CD4-positive, alpha-beta T cell treated with Interleukin-15 for 4 hours (primary cell): Measurements from ENCODE around the gene GPR173.

Experiments
- DNase-seq: peaks from one replicate; pipeline ENCODE4 v3.0.0-alpha.2; 2020; ENCODE audit warnings: low spot score

GPR173 gene

GRCh38 chrX:53048169-53049126 is at the start of gene GPR173:
Gene GPR173, plus strand, starts transcription at chrX:53048789. Its CDS starts 27,833 bp downstream, at chrX:53076622.
- no peak for DNase-seq

- DNase-seq: no peak
These were observed 48.0 kb upstream of the GPR173 start for GRCh38 chrX:53000447-53001135.

GRCh38 chrX:53001958-53002357 is 46.6 kb upstream of the GPR173 start:
- DNase-seq: no peak

DNA sequence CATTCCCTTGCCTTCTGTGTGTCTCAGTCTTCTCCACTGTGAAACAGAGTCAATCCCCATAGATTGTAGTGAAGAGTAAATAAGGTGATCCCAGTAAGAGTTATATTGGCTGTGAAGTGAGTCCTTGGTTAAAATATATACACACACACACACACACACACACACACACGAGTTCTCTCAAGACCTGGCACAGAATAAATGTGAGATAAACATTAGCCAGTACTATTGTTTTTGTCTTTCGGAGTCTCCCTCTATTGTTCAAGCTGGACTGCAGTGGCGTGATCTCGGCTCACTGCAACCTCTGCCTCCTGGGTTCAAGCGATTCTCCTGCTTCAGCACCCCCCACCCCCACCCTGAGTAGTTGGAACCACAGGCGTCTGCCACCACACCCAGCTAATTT is 45.5 kb upstream of the GPR173 start:
- DNase-seq: no peak

- DNase-seq: no peak
These were observed 44.6 kb upstream of the GPR173 start for GRCh38 chrX:53004038-53004437.

DNA sequence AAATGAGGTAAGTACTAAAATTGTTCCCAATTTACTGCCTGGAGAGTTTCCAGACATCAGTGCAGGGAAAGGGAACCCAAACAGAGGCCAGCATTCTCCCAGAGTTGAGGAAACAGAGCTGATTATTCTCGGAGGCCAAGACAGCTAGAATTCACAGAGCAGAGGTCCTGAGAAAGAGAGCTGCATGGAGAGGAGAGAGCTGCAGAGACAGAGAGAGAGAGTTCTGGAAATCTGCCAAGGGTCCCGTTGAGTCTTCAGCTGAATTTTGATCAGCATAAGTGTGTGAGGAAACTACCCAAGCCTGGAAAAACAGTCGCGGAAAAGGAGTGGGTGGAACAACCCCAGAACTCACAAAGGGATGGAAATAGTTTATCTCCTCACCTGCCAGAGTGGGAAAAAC is 43.8 kb upstream of the GPR173 start:
- no peak for DNase-seq

- DNase-seq: no peak
These were observed 43.3 kb upstream of the GPR173 start for GRCh38 chrX:53005327-53005726.

- no peak for DNase-seq
These were observed 39.6 kb upstream of the GPR173 start for GRCh38 chrX:53009032-53009431.

GRCh38 chrX:53013291-53013690 is 35.3 kb upstream of the GPR173 start:
- no peak for DNase-seq

DNA sequence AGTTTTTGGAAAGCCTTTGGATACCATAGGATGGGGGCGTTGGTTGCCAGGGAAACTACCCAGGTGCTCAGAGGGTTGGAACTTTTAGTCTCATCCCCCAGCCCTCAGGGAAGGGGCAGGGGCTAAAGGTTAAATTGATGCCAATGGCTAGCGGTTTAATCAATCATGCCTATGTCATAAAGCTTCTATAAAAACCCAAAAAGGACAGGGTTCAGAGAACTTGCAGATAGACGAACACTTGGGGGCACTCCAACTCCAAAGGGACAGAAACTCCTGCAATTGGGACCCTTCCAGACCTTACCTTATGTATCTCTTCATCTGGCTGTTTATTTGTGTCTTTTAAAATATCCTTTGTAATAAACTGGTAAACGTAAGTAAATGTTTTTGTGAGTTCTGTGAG is 30.0 kb upstream of the GPR173 start:
- DNase-seq: no peak

- no peak for DNase-seq
These were observed 26.2 kb upstream of the GPR173 start for GRCh38 chrX:53022381-53022780.

GRCh38 chrX:53028678-53029077 is 19.9 kb upstream of the GPR173 start:
- no peak for DNase-seq

DNA sequence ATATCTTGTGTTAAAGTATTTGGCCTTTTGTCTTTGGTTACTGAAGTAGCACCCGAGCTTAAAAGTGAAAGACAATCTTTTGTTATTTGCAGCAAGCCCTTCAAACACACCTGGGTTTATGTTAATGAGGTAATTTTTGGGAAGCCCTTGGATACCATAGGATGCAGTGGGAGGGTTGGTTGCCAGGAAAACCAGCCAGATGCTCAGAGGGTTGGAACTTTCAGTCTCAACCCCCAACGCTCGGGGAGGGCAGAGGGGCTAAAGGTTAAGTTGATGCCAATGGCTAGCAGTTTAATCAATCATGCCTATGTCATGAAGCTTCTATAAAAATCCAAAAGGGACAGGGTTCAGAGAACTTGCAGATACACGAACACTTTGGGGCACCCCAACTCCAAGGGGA is 17.2 kb upstream of the GPR173 start:
- DNase-seq: no peak

DNA sequence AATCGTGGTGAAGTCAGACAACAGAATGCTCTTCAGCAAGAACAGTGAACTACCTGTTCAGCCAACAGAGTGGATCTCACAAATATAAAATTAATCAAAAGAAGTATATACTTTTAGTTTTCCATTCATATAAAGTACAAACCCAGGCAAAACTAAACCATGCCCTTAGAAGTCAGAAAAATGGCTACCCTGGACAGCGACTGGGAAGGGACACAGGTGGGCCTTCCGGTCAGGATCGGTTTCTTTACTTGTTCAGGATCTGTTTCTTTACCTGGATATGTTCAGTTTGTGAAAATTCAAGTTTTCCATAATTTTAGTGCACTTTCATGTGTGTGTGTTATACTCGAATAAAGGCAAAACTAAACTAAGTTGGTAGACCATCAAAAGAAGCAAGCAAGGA is 12.4 kb upstream of the GPR173 start:
- no peak for DNase-seq

DNA sequence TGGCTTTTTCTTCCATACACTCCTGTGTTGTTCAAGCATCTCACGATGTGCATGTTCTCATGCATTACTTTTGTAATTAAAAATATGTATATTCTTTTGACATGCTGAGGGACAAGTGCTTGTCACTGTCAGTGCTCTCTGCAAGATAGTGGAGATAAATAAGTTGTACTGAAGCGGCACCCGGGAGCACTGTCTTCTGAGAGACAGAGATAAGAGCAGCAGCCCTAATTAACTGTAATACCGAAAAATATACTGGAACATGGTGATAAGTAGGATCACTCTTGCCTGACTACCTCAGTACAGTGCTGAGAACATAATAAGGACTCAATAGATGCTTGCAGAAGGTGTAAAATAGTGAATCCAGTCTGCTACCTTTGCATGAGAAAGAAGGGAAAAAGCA is 9.4 kb upstream of the GPR173 start:
- DNase-seq: no peak

DNA sequence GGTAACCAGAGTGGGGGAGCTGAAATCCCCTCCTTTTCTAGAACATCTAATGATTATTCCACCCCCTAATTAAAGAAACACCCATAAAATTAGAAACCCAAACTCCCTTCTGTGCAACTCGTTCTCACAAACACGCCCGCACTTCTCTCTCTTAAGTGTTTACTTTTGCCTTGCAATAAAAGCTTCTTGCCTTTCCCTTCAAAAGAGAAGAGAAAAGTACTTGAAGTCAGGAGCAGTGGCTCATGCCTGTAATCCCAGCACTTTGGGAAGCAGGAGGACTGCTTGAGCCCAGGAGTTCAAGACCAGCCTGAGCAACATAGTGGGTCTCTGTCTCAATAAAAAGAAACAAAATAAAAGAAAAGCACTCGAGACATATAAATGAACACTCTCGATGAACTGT is 3.6 kb upstream of the GPR173 start:
- DNase-seq: no peak

DNA sequence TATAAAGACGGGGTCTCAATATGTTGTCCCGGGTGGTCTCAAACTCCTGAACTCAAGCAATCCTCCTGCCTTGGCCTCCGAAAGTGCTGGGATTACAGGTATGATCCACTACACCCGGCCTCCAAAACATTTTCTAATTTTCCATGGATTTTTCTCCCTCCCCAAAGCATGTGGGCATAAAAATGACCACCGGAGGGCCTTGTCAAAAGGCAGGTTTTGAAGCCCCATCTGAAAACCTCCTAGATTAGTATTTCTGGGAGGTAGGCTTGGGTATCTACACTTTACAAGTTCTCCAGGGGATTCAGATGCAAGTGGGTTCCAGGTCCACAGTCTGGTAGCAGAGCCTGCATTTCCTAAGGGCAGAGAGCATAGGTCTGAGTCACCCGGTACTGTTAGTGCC is 1.4 kb upstream of the GPR173 start:
- DNase-seq: no peak

DNA sequence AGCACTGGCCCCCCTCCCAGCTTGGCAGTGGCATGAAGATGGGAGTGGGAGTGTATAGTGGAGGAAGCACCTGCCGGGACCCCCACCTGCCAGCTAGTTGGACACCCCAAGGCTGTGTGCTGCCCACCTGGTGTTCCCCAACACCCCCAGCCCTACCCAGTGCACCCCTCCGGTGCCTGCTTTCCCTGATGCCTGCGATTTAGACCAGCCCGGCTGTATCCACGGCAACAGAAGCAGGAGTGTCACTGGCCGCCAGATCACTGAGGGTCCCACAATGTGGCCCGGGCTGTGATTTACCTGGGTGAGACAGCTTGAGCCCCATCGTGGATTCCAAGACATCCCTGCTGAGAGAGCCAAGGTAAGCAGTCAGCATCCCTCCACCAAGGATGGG is 533 bp downstream of the GPR173 start:
- no peak for DNase-seq

DNA sequence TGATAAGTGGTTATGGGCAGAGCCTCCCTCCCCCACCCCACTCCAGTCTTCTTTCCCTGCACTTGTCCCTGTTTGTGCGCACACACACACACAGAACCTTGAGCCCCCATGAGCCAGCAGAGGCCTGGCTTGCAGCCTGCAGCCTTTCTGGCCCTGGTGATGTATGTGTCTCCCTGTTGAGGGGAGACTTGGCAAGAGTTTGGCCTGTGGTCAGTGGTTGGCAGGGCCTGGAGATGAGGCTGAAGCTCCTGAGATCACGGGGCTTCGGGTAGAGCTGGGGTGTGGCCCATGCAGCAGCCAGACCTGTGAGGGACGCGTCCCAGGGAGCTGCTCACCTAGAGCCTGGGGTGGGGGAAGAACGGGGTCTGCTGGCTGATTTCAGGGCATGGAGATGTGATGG is 2.3 kb downstream of the GPR173 start:
- DNase-seq: no peak

DNA sequence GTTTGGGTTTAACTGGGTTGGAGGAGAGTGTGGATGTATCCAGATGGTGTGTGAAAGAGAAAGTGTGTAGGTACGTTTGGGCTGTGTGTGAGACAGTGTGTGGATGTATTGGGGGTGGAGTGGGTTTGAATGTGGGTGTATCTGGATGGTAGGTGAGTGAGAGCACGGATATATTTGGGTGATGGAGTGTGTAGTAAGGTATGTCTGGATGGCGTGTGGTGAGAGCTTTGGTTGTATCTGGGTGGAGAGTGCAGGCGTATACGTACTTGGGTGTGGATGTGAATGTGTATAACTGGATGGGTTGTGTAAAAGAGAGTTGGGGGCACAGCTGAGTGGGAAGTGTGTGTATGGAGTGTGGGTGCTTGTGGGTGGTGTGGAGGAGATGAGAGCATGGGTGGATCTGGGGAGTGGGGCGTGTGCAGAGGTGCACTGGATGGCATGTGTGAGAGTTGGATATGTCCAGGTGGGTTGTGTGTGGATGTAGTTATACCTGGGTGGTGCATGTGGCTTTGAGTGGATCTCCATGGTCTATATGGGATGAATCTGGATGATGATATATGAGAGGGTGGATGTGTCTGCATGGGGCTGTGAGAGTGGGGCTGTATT is 6.8 kb downstream of the GPR173 start:
- no peak for DNase-seq

DNA sequence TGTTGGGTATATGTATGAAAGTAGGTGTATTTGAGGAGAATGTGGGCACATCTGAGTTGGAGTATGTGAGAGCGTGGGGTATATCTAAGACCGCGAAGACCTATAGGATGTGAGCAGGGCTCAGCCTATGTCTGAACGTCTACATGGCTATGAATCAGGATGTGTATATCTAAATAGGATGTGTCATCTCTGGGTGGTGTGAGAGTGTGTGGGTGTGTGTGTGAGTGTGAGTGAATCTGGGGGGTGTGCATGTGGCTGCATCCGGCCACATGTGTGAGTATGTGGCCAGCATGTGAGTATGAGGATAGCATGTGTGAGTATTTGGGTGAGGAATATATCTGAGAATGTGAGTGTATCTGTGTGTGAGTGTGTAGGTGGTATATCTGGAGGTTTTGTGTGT is 7.7 kb downstream of the GPR173 start:
- DNase-seq: no peak

DNA sequence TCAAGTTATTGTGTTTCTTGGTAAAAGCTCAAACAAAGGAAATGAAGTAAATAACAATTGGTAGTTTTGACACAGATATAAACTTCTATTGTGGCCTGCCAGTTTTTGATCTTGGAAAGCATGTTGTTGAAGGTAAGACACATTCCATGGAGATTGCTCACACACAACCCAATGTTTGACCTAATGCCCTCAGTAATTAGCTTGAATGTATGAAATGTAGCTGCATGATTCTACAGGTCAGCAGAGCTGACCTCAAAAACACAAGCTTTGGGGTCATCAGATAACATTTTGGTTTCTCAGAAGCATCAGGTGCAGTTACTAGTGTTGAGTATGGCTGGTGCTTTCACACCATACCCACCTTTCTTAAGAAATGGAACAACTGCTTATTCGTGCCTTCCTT is 16.5 kb downstream of the GPR173 start:
- no peak for DNase-seq

DNA sequence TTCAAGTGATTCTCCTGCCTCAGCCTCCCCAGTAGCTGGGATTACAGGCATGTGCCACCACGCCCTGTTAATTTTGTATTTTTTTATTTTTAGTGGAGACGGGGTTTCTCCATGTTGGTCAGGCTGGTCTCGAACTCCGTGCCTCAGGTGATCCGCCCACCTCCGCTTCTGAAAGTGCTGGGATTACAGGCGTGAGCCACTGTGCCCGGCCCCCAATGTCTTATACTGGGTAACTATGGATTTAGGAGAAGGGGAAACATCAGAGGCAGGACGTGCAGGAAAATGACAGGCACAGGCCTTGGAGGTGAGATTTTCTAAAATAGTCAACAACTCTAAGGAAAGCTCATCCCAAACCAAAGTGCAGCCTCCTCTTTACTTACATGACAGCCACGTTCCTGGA is 22.5 kb downstream of the GPR173 start:
- no peak for DNase-seq
